LNCAP (cell line): ENCODE results near the gene INSRR.

Source experiments
- CTCF ChIP-seq: fragments of 450-650 bp; IDR thresholded peaks from 2 replicates; pipeline ENCODE4 v1.5.1; 2017; ENCODE audit warnings: mild to moderate bottlenecking

Gene INSRR

GRCh38 chr1:156858959-156859522, at the start of gene INSRR:
TSS of gene INSRR (minus strand) at chr1:156859117. CDS start at chr1:156858621, 496 bp downstream.
- TF ChIP-seq CTCF = no peak

- no peak for TF ChIP-seq CTCF
These were observed 49.6 kb upstream of the INSRR start for GRCh38 chr1:156908541-156908940.

GRCh38 chr1:156906206-156906906, 47.4 kb upstream of the INSRR start:
- no peak for TF ChIP-seq CTCF

GRCh38 chr1:156905651-156906050, 46.7 kb upstream of the INSRR start:
- no peak for TF ChIP-seq CTCF

GRCh38 chr1:156905176-156905575, 46.3 kb upstream of the INSRR start:
- no peak for TF ChIP-seq CTCF

- TF ChIP-seq CTCF = no peak
These were observed 45.5 kb upstream of the INSRR start for GRCh38 chr1:156904187-156904959.

GRCh38 chr1:156903328-156904091, 44.6 kb upstream of the INSRR start:
- no peak for TF ChIP-seq CTCF
